Measurements from ENCODE around the gene TMEM147. TPM values are rescaled to one million over a fixed set of nuclear protein-coding genes. Genes with fewer than 3 reads are reported as not detected.
A peak's percentile ranks its signal among the peaks of the same experiment; 100 is the strongest.

Gene TMEM147
- total RNA-seq, 2 donors from 2014 or later, result 45.0 to 74.1 TPM

DNA sequence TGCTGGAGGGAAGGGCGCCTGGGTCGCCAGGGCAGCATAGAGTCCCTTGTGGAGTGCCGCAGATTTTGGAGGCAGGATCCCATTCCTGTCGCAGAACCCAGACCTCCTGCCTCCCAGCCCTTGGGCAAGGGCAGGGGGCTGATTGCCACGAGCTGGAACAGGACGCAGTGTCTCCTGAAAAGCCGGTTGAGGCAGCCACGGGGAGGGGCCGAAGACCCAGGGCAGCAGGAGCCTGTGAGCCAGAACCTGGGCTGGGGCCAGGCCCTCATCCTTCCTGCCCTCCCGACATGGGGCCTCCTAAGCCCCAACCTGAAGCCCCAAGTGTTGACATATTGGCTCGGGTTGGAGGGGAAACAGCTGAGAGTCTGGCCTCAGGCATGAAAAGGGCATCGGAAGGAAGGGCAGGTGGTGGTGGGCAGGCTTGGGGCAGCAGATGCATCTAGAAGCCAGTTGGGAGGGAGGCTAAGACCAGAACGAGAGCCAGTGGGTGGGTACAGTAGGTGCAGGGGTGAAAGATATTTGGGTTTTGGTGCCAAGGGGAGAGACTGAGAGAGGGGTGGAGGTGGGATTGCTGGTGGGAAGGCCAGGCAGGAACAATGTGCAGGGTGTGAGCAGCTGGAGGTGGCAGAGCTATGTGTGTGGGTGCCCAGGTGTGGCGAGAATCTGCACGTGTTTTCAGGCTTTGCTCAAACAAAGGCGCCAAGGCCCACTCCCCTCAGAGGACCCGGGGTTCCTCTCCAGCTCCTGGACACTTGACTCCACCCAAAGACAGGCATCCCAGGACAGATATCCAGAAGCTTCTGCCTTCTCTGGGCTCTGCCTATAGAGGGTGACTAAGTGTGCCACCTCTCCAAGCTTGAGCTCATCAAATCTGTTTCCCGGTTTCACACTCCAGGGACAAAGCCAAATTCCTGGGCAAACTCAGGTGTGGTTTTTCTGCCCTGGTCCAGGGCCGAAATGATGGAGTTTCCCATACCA lies 15.9 kb upstream of the TMEM147 start:
- Mint-ChIP-seq H3K36me3 (ENCODE audit: low read depth) (no peaks in the 10 kb centered on the region), H3K4me3 (no peak overlapping the region), H3K9me3 (no peaks in the 10 kb centered on the region), H3K4me1 (peaks cover 8% of the 10 kb centered on the region), H3K27ac (no peak overlapping the region), H3K27me3 (peaks cover 37% of the 10 kb centered on the region)
- ATAC-seq (replicated peaks), result no peak

DNA sequence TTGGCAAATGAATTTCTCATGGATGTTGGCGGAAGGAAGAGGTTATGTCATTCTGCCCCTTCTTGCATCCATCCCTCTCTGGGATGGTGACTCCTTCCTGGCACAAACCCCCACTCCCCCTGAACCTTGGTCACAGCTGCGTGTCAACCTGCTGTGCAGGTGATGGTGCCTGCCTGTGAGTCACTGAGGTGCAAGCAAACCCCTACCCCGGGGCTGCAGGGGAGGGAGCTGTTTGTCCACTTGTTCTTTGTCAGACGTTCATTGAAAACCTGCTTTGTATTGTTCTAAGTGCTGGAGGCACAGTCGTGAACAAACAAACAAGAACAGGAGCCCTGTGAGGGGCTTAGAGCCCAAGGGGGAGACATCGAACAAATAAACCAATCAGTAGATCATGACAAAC lies 14.1 kb upstream of the TMEM147 start:
- ATAC-seq (replicated peaks), result no peak
- Mint-ChIP-seq H3K27me3 (peaks cover 33% of the 10 kb centered on the region), H3K9me3 (no peaks in the 10 kb centered on the region), H3K27ac (no peak overlapping the region), H3K36me3 (ENCODE audit: low read depth) (no peaks in the 10 kb centered on the region), H3K4me3 (no peak overlapping the region), H3K4me1 (peaks cover 8% of the 10 kb centered on the region)

DNA sequence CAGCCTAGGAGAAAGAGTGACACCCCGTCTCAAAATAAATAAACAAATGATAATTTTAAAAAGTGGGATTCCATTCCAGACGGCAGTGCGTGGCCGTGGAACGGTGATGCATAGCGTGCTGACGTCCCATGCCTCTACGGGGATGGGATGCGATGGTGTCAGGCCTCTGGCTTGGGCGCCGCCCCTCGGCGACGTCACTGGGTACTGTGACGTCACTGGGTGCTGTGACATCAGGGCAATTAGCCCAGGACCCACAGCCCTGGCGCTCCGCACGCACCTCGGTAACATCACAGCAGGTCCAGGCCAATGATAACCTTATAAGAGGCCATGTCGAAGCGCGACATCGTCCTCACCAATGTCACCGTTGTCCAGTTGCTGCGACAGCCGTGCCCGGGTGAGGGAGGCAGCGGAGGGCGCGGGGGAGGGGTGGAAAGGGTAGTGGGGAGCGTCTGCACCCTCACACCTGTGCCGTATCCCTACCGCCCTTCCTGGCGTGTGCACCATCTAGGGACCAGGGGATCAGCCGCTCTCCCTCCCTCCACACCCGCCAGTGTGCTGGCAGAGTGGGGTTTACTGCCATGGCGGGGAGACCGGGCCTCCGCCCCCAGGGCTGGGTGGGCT lies 12.1 kb upstream of the TMEM147 start, which contains the start of gene GAPDHS:
Gene GAPDHS (plus strand): TSS at position 256 of the 621 bp plus-strand sequence. CDS start 72 bp downstream, at position 328.
- Mint-ChIP-seq H3K27ac (no peak within 1 kb of the TSS), H3K9me3 (no peaks in the 10 kb centered on the region)

DNA sequence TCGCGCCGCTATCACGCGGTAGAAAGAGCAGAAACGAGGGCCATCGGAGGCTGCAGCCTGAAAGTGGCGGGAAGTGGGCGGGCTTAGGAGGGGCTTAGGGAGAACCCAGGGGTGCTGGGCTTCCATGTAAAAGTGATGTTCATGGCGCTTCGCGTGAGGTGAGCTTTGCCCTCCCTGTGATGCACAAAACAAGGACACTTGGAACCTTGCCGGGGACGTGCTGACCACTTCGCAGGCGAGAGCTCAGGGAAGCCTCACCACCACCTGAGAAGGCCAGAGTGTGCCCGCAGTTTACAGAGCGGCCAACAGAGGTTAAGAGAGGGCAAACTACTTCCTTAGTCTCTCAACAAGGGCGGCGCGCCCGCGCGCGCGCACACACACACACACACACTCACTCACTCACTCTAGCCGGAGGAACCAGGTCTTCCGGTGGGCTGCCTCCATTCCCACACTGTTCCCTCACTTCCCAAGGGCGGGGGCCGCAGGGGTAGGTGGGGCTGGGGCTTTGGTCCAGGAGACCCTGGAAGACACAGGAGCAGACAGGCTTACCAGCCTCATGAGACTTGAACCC lies 11.5 kb upstream of the TMEM147 start:
- Mint-ChIP-seq H3K27ac (no peak overlapping the region), H3K4me3 (peak overlapping the region; percentile 58)

More for the DNA sequence above, 12.1 kb upstream of the TMEM147 start, which contains the start of gene GAPDHS:
- Mint-ChIP-seq H3K36me3 (ENCODE audit: low read depth) (no peaks in the 10 kb centered on the region), H3K27me3 (peaks cover 18% of the 10 kb centered on the region), H3K4me1 (peaks cover 8% of the 10 kb centered on the region), H3K4me3 (peak within 1 kb of the TSS; percentile 58)
- no peak for ATAC-seq (replicated peaks)

DNA sequence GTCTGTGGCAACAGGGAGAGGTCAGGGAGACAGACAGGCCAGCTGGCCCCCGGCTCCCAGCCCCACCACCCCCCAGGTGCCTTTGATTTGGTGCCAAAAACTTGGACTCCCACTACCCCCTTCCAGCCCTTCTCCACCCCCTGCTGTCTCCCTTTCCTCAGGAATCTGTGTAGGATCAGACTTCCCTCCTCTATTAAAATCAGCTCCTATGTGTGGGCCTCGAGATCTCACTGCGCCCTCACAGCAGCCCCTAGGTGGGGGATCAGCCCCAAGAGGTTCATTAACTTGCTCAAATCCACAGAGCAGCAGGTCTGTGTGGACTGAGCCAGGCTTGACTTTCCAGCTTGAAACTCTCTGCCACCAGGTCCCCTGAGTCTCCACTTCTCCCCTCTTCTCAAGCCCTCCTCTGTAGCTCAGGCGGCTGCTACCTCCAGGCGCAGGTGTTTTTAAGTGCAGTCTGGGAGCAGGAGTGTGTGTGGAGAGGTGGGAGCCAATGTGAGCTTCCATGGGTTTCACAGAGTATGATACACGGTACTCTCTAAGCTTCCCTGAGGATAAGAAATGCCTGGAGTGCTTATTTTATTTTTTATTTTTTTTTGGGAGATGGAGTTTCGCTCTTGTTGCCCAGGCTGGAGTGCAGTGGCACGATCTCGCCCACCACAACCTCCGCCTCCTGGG lies 10.5 kb upstream of the TMEM147 start:
- peaks cover 8% of the 10 kb centered on the region for H3K4me1 Mint-ChIP-seq
- H3K4me3 Mint-ChIP-seq, result no peak overlapping the region
- peaks cover 7% of the 10 kb centered on the region for H3K27me3 Mint-ChIP-seq
- H3K9me3 Mint-ChIP-seq, result no peaks in the 10 kb centered on the region
- no peak overlapping the region for H3K27ac Mint-ChIP-seq
- H3K36me3 Mint-ChIP-seq (ENCODE audit: low read depth), result no peaks in the 10 kb centered on the region
- ATAC-seq (replicated peaks), result no peak

More for the DNA sequence above, 11.5 kb upstream of the TMEM147 start:
- H3K36me3 Mint-ChIP-seq (ENCODE audit: low read depth), result no peaks in the 10 kb centered on the region
- H3K27me3 Mint-ChIP-seq, result peaks cover 12% of the 10 kb centered on the region
- ATAC-seq (replicated peaks), result peak; percentile 60
- H3K9me3 Mint-ChIP-seq, result no peaks in the 10 kb centered on the region
- peaks cover 8% of the 10 kb centered on the region for H3K4me1 Mint-ChIP-seq

DNA sequence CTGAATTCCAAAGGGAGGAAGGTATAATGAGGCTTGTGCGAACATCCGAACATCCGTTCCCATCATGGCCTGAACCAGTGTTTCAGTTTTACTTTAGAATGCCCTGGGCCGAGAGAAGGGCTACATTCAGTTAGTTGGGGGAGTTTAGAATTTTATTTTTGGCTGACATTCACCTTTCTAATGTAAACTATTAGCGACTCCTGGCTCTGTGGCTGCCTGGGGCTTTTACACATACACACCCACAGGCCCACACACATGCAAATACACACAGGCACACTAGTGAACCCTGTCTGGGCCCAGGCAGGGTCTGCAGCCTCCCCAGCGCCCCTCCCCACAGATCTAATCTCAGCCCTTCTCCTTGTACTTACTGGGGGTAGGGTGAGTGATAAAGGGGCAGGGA lies 6.1 kb upstream of the TMEM147 start:
- ATAC-seq (replicated peaks), result no peak
- H3K27me3 Mint-ChIP-seq, result no peaks in the 10 kb centered on the region
- H3K4me3 Mint-ChIP-seq, result no peak overlapping the region
- no peaks in the 10 kb centered on the region for H3K9me3 Mint-ChIP-seq
- H3K4me1 Mint-ChIP-seq, result no peaks in the 10 kb centered on the region
- peaks cover 9% of the 10 kb centered on the region for H3K36me3 Mint-ChIP-seq (ENCODE audit: low read depth)
- H3K27ac Mint-ChIP-seq, result no peak overlapping the region

DNA sequence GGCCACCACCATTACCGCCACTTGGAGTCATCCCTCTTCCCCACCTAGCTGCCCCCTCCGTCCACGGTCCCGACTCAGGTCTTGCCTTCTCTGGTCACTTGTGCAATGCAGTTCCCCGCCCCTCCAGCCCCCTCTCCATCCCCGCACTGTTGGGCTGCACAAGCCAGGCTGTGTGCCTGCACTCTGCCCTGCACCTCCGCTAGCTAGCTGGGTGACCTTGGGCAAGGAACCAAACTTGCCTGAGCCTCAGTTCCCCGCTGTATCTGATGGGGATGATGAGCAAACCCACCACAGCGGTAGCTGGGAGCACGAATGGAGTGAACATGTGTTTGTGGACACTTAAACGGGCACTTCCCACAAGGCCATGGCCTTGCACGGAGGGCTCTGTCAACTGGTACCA lies 5.6 kb upstream of the TMEM147 start:
- Mint-ChIP-seq H3K9me3 (no peaks in the 10 kb centered on the region), H3K27ac (no peak overlapping the region), H3K4me1 (no peaks in the 10 kb centered on the region), H3K36me3 (ENCODE audit: low read depth) (peaks cover 9% of the 10 kb centered on the region), H3K4me3 (no peak overlapping the region), H3K27me3 (no peaks in the 10 kb centered on the region)
- no peak for ATAC-seq (replicated peaks)

DNA sequence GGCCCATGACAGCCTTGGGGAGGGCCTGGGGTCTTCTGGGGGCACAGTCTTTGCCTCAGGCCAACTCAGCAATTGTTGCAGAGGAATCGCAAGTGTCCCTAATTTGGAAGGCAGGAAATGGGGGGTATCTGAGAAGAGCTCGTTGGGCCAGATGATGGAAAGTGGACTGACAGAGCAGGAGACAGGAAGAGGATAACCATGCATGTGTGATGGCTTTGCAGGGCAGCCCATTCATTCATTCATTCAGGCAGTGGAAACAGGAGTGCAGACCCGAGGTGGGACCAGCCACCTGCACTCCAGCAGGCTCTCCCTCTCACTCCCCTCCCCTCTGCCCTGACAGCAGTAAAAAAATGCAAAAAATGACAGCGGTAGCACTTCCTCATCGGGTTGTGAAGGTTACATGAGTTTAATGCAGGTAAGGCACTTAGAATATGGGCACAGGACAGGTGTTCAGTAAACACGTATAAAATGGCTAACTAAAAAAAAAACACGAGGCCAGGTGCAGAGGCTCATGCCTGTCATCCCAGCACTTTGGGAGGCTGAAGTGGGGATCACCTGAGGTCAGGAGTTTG lies 5.0 kb upstream of the TMEM147 start:
- H3K27me3 Mint-ChIP-seq, result no peaks in the 10 kb centered on the region
- ATAC-seq (replicated peaks), result no peak
- H3K9me3 Mint-ChIP-seq, result no peaks in the 10 kb centered on the region
- peaks cover 9% of the 10 kb centered on the region for H3K36me3 Mint-ChIP-seq (ENCODE audit: low read depth)
- no peak overlapping the region for H3K27ac Mint-ChIP-seq
- no peaks in the 10 kb centered on the region for H3K4me1 Mint-ChIP-seq
- no peak overlapping the region for H3K4me3 Mint-ChIP-seq

DNA sequence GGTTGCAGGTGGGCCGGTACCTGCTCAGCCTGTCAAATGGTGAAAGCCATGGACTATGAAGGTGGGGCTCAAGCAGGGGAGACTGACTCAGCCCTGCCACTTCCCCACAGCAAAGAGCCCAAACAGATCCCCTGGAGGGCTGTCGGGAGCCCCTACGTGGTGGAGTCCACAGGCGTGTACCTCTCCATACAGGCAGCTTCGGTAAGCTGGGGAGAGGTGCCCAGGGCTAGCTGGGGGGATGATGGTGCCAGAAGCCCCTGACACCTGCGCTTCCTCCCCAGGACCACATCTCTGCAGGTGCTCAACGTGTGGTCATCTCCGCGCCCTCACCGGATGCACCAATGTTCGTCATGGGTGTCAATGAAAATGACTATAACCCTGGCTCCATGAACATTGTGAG lies 3.2 kb upstream of the TMEM147 start:
- no peak overlapping the region for H3K4me3 Mint-ChIP-seq
- H3K27ac Mint-ChIP-seq, result no peak overlapping the region
- ATAC-seq (replicated peaks), result no peak
- H3K4me1 Mint-ChIP-seq, result no peaks in the 10 kb centered on the region
- peaks cover 26% of the 10 kb centered on the region for H3K36me3 Mint-ChIP-seq (ENCODE audit: low read depth)
- no peaks in the 10 kb centered on the region for H3K27me3 Mint-ChIP-seq
- H3K9me3 Mint-ChIP-seq, result no peaks in the 10 kb centered on the region

DNA sequence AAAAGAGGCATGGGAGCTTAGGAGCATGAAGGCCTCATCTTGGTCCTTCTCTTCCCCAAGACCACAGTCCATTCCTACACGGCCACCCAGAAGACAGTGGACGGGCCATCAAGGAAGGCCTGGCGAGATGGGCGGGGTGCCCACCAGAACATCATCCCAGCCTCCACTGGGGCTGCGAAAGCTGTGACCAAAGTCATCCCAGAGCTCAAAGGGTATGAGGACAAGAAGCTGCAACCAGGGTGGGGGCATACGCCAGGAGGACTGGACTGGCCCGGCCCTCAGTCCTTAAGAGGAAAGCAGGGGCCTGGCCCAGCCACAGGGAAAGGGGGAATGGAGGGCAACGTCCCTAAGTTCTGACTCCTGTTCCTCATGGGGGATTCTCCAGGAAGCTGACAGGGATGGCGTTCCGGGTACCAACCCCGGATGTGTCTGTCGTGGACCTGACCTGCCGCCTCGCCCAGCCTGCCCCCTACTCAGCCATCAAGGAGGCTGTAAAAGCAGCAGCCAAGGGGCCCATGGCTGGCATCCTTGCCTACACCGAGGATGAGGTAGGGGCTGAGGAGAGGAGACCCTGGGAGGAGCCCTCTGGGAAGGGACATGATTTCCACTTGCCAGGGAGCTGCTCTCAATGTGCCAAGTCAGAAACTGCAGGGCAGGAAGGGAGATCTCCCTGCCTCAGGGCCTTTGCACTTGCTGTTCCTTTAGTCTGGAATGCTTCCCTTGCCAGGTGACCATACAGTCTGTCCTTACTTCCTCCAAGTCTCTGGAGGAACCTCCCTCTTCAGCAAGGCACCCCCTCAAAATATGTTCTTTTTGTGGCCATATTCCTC lies 1.9 kb upstream of the TMEM147 start:
- ATAC-seq (replicated peaks), result no peak
- Mint-ChIP-seq H3K27ac (no peak overlapping the region), H3K4me1 (peaks cover 3% of the 10 kb centered on the region), H3K27me3 (no peaks in the 10 kb centered on the region), H3K36me3 (ENCODE audit: low read depth) (peaks cover 37% of the 10 kb centered on the region), H3K9me3 (no peaks in the 10 kb centered on the region), H3K4me3 (no peak overlapping the region)

DNA sequence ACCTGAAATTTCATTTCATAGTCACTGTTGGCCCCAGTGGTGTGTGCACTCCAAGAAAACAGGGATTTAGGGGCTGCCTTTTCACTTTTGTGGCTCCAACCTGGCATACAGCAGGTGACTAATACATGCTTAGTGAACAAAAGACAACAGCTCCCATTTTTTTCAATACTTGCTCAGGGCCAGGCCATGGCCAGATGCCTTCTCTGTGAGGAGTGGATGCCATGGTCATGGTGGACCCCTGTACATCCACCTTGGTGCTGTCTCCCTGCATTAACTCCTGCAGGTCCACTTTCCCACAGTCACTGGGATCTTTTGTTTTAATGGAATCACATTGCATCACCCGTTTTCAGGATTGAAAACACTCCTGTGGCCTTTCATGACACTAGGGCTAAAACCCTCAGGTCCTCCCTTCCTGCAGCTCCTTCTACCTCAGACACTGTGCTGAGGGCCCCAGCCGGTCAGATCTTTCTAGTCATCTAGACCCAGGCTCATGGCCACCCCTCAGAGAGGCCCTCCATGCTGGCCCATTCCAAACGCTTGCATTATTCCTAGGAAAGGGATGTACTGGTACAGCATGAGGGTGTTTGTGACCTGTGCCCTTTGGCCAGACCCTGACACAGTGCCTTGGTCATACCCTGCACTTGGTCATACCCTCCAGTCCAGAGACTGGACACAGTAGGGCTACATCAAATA lies 1.2 kb upstream of the TMEM147 start:
- peak overlapping the region; percentile 85 for H3K4me3 Mint-ChIP-seq
- H3K36me3 Mint-ChIP-seq (ENCODE audit: low read depth), result peaks cover 43% of the 10 kb centered on the region
- no peak for ATAC-seq (replicated peaks)
- H3K27me3 Mint-ChIP-seq, result no peaks in the 10 kb centered on the region
- H3K27ac Mint-ChIP-seq, result peak overlapping the region; percentile 84
- H3K4me1 Mint-ChIP-seq, result peaks cover 10% of the 10 kb centered on the region
- no peaks in the 10 kb centered on the region for H3K9me3 Mint-ChIP-seq

DNA sequence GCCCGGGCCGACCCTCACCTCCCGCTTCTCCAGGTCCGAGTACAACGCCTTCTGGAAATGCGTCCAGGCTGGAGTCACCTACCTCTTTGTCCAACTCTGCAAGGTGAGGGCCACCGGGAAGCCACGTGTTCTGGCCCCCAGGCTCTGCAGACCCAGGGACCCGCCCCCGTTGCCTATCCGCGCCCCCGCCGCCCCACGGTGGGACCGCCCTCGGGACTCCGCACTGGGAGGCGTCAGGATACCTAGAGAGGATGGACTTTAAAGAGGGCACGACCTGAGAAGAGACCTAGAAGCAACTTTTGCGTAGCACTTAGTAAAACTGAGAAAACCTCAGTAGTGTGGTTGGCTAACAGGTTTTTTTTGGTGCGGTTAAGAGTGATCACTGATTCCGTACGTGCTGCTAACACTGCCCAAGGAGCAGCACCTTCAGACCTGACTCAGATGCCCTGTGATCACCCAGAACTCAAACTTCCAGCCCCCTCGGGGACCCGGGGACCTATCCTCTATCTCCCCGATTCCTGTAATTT lies 492 bp downstream of the TMEM147 start:
- H3K4me1 Mint-ChIP-seq, result peaks cover 13% of the 10 kb centered on the region
- ATAC-seq (replicated peaks), result peak; percentile 87
- peak overlapping the region; percentile 85 for H3K4me3 Mint-ChIP-seq
- H3K27ac Mint-ChIP-seq, result peak overlapping the region; percentile 89
- peaks cover 45% of the 10 kb centered on the region for H3K36me3 Mint-ChIP-seq (ENCODE audit: low read depth)
- H3K9me3 Mint-ChIP-seq, result no peaks in the 10 kb centered on the region
- H3K27me3 Mint-ChIP-seq, result no peaks in the 10 kb centered on the region

DNA sequence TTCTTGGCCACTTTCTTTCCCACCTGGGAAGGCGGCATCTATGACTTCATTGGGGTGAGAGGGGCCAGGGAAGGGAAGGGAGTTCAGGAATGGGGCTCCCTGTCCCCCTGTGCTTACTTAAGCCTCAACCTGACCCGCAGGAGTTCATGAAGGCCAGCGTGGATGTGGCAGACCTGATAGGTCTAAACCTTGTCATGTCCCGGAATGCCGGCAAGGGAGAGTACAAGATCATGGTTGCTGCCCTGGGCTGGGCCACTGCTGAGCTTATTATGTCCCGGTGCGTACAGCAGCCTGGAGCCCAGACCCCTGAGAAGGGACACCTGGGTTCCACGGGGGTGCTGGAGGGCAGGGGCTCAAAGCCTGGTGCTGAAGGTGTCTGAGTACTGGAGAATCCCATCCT lies 1.1 kb downstream of the TMEM147 start:
- Mint-ChIP-seq H3K36me3 (ENCODE audit: low read depth) (peaks cover 46% of the 10 kb centered on the region), H3K27ac (peak overlapping the region; percentile 89), H3K27me3 (no peaks in the 10 kb centered on the region), H3K4me3 (peak overlapping the region; percentile 85), H3K9me3 (no peaks in the 10 kb centered on the region), H3K4me1 (peaks cover 13% of the 10 kb centered on the region)
- ATAC-seq (replicated peaks), result peak; percentile 0

Measured in activated T-helper 17 cell treated with anti-CD3 and anti-CD28 coated beads, Interleukin-2, amount 50 U/mL, for 72 hours (primary cell).